Fibroblast of the aortic adventitia (primary cell): ENCODE data around the gene MAP3K7. TPM values are rescaled to one million over a fixed set of nuclear protein-coding genes. Genes with fewer than 3 reads are reported as not detected.

ENCODE experiments used
- DNase-seq: peaks from one replicate; pipeline ENCODE4 v3.0.0-alpha.2; 2010; ENCODE audit warnings: low read depth
- H3K4me3 ChIP-seq: 2 replicates; pipeline ENCODE4 v1.5.1; 2011; ENCODE audit warnings: low read depth, mild to moderate bottlenecking, control low read depth, low read length, moderate library complexity
- CTCF ChIP-seq: IDR thresholded peaks from 2 replicates; pipeline ENCODE4 v1.5.1; 2011; ENCODE audit warnings: mild to moderate bottlenecking, low read length, control low read depth, inconsistent platforms; ENCODE audit not compliant: insufficient read depth
- total RNA-seq: library from RNA; depleted of rRNA; stranded (reverse); fragments of >200 nt; gene quantifications from 2 replicates; pipeline ENCODE4 v1.2.3, GENCODE V29; 2012; ENCODE audit warnings: low replicate concordance

MAP3K7 gene
- total RNA-seq, 1 donor = 36.0 TPM

GRCh38 chr6:90559931-90560330 is 26.9 kb downstream of the MAP3K7 start:
- H3K4me3 ChIP-seq = no peak overlapping the region

GRCh38 chr6:90557006-90557405 is 29.9 kb downstream of the MAP3K7 start:
- no peak for TF ChIP-seq CTCF
- no peak overlapping the region for H3K4me3 ChIP-seq
- no peak for DNase-seq

More at GRCh38 chr6:90559931-90560330, 26.9 kb downstream of the MAP3K7 start:
- TF ChIP-seq CTCF = no peak
- DNase-seq = no peak

GRCh38 chr6:90547991-90548390 is 38.9 kb downstream of the MAP3K7 start:
- H3K4me3 ChIP-seq = no peak overlapping the region
- no peak for TF ChIP-seq CTCF
- peak; percentile 10 for DNase-seq

- no peak for TF ChIP-seq CTCF
- DNase-seq = no peak
These were observed 39.8 kb downstream of the MAP3K7 start for GRCh38 chr6:90547079-90547478.

GRCh38 chr6:90545448-90545847 is 41.4 kb downstream of the MAP3K7 start:
- no peak for TF ChIP-seq CTCF
- H3K4me3 ChIP-seq = no peak overlapping the region
- no peak for DNase-seq

More at GRCh38 chr6:90547079-90547478, 39.8 kb downstream of the MAP3K7 start:
- no peak overlapping the region for H3K4me3 ChIP-seq

- H3K4me3 ChIP-seq = no peak overlapping the region
- DNase-seq = no peak
- TF ChIP-seq CTCF = no peak
These were observed 42.1 kb downstream of the MAP3K7 start for GRCh38 chr6:90544741-90545140.

GRCh38 chr6:90544081-90544480 is 42.8 kb downstream of the MAP3K7 start:
- DNase-seq = no peak
- H3K4me3 ChIP-seq = no peak overlapping the region

More at GRCh38 chr6:90544081-90544480, 42.8 kb downstream of the MAP3K7 start:
- TF ChIP-seq CTCF = no peak
